Activated T-helper 1 cell treated with anti-CD3 and anti-CD28 coated beads, Interleukin-12 subunit alpha, Interleukin-12 subunit beta, Interleukin-2, Interleukin-4 antibody, amounts not matched to agents 30 ng/mL and 10 ng/mL and 1 ng/mL, durations not matched to agents 14 hours and 24 hours and 36 hours (primary cell): ENCODE measurements around the gene TUFM. TPM values are rescaled to one million over a fixed set of nuclear protein-coding genes. Genes with fewer than 3 reads are reported as not detected.
A peak's percentile ranks its signal among the peaks of the same experiment; 100 is the strongest.

ENCODE experiments used
- DNase-seq: peaks from one replicate; pipeline ENCODE4 v3.0.0; 2021; ENCODE audit warnings: low spot score
- H3K27ac Mint-ChIP-seq: one replicate; pipeline ENCODE4 v1.8.0; 2021; ENCODE audit warnings: mild to moderate bottlenecking, mixed read lengths
- H3K27me3 Mint-ChIP-seq: one replicate; pipeline ENCODE4 v1.8.0; 2022; ENCODE audit warnings: mild to moderate bottlenecking, moderate library complexity, mixed read lengths; ENCODE audit not compliant: insufficient read depth
- H3K36me3 Mint-ChIP-seq: one replicate; pipeline ENCODE4 v1.8.0; 2021; ENCODE audit warnings: low read depth, mixed read lengths
- H3K4me1 Mint-ChIP-seq: one replicate; pipeline ENCODE4 v1.8.0; 2021; ENCODE audit warnings: low read depth, mixed read lengths
- H3K4me3 Mint-ChIP-seq: one replicate; pipeline ENCODE4 v1.8.0; 2021; ENCODE audit warnings: mild to moderate bottlenecking, moderate library complexity, mixed read lengths
- H3K9me3 Mint-ChIP-seq: one replicate; pipeline ENCODE4 v1.8.0; 2021; ENCODE audit warnings: mixed read lengths
- intact Hi-C: fragments of 100-400 bp; cut with micrococcal nuclease; formaldehyde crosslinking; loops from one replicate; pipeline ENCODE4 v1.15.1; 2024
- total RNA-seq: library from RNA; stranded (reverse); gene quantifications from 2 replicates; pipeline ENCODE4 v1.2.3, GENCODE V29; 2022

Gene TUFM
- total RNA-seq, 1 donor from 2014 or later: 261 TPM

DNA sequence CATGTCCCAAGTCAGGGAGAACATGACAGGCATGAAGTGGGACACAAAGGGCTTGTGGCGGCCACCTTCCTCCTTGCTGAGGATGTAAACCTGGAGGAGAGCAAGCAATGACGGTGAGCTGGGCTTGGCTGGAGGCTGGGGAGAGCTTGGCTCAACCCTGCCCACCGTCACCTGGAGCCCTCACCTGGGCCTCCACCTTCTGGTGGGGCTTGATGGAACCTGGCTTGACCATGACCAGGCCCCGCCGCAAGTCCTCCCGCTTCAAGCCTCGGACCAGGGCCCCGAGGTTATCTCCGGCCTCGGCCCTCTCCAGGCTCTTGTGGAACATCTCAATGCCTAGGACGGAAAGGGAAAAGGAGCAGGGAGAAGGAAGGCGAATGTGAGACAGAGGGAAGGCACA is 2.4 kb downstream of the TUFM start:
- no peak for DNase-seq
- Mint-ChIP-seq H3K4me1 (peaks cover 12% of the 10 kb centered on the region), H3K9me3 (no peaks in the 10 kb centered on the region), H3K4me3 (peak overlapping the region; percentile 96), H3K27ac (no peak overlapping the region), H3K27me3 (no peaks in the 10 kb centered on the region), H3K36me3 (peaks cover 40% of the 10 kb centered on the region)
- intact Hi-C loops: no loop called here

DNA sequence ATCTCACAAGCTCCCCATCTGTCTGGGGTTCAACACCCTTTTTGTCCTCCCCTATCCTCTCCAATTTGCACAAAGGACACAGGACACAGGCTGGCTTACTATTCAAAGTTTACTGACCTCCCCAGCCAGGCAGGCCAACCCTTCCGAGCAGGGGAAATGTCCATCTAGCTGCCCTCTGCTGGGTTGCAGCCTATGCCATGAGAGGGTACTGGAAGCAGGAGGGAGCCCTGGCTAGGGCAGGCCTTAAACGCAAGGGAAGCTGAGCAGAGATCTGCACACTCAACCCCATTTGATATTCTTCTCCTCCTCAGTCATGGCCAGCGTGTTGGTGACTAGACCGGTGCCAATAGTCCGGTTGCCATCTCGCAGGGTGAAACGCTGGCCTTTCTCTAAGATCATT is 3.5 kb downstream of the TUFM start:
- Mint-ChIP-seq H3K9me3 (no peaks in the 10 kb centered on the region), H3K4me1 (peaks cover 17% of the 10 kb centered on the region), H3K36me3 (peaks cover 50% of the 10 kb centered on the region), H3K27me3 (no peaks in the 10 kb centered on the region), H3K27ac (no peak overlapping the region), H3K4me3 (peak overlapping the region; percentile 43)
- intact Hi-C loops: no loop called here
- no peak for DNase-seq

DNA sequence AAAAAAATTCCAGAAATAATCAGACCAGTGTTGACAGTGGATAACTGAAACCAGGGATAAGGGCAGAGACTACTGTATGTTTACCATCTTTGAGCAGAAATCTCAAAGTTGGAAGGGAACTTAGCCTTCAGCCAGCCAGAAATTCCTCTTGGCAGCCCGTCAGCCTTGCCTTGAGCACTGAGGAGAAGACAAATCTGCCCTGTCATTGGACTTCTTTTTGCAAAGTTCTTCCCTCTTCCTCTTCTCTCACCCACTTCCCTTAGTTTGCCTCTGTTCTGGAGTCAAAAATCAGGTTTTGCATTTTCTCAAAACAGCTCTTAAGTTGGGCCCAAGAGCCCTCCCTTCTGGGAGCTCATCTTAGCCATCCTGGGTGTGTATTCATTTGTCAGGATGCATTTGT is 6.2 kb downstream of the TUFM start:
- H3K9me3 Mint-ChIP-seq: no peaks in the 10 kb centered on the region
- H3K27ac Mint-ChIP-seq: no peak overlapping the region
- peaks cover 9% of the 10 kb centered on the region for H3K4me1 Mint-ChIP-seq
- no peak overlapping the region for H3K4me3 Mint-ChIP-seq
- peaks cover 52% of the 10 kb centered on the region for H3K36me3 Mint-ChIP-seq
- intact Hi-C loops: no loop called here
- H3K27me3 Mint-ChIP-seq: no peaks in the 10 kb centered on the region
- DNase-seq: no peak

DNA sequence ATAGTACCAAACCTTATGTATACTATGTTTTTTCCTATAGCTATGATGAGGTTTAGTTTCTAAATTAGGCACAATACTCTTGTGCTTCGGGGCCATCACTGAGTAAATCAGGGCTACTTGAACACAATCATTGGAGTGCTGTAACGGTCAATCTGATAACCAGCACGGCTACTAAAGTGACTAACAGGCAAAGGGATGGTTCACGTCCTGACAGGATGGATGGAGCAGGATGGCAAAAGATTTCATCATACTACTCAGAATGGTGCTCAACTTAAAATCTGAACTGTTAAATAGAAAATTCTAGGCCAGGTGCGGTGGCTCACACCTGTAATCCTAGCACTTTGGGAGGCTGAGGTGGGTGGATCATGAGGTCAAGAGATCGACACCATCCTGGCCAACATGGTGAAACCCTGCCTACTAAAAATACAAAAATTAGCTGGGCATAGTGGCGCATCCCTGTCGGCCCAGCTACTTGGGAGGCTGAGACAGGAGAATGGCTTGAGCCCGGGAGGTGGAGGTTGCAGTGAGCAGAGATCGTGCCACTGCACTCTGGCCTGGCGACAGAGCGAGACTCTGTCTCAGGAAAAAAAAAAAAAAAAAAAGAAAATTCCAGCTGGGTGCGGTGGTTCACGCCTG is 7.0 kb downstream of the TUFM start:
- Mint-ChIP-seq H3K9me3 (no peaks in the 10 kb centered on the region), H3K4me1 (peaks cover 5% of the 10 kb centered on the region), H3K27ac (no peak overlapping the region), H3K36me3 (peaks cover 53% of the 10 kb centered on the region), H3K4me3 (no peak overlapping the region), H3K27me3 (no peaks in the 10 kb centered on the region)
- intact Hi-C loops: no loop called here
- DNase-seq: no peak

DNA sequence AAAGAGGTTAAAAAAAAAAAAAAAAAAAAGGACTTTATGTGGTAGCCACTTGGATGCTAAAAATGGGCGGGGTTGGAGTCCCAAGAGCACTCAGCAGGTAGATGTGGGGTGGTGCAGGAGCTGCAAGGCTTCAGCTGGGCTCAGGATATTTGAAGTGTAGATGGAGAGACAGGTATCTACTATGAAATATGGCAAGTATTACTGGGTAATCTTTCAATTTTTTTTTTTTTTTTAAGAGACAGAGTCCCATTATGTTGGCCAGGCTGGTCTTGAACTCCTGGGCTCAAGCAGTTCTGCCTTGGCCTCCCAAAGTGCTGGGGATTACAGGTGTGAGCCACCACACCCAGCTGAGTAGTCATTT is 7.6 kb downstream of the TUFM start:
- Mint-ChIP-seq H3K36me3 (peaks cover 58% of the 10 kb centered on the region), H3K27ac (peak overlapping the region; percentile 27)
- DNase-seq: no peak

DNA sequence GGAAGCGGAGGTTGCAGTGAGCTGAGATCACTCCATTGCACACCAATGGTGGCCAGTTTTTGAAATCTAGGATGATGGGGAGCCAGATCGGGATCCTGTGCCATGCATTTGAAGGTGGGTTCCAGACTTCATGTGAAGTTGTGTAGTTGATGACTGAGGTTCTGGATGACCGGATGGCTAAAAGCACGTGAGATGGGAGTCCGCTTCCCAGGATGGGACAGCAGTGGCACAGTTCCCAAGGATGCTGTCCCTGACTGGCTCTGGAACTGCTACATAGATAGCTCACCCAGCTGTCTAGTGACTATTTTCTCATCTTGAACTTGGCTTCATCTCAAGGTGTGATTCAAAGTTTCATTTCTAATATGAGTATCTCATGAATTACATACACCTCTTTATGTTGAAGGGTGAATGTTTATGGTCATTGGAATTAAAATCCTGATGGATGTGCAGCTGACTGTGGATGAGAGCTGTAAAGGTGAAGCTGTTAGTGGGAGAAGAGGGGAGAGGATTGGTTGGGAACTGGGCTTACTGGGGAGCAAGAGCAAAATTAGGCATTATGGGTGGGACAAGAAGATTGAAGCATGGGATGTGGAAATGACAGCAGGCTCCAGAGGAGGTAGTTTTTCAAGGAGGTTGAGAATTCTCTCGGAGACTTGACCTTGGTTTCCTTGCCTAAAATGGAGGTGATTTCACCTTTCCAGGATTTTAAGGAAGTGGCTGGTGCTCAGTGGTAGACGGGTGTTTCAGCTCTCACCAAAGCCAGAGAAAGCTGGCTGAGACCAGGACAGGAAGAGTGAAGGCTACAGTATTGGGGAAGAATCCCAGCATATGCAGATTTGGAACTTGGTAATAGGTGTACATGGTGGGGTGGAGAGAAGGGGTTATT is 8.2 kb downstream of the TUFM start:
- no peaks in the 10 kb centered on the region for H3K9me3 Mint-ChIP-seq
- H3K27ac Mint-ChIP-seq: peak overlapping the region; percentile 65
- intact Hi-C loops: no loop called here
- H3K4me3 Mint-ChIP-seq: no peak overlapping the region
- no peaks in the 10 kb centered on the region for H3K27me3 Mint-ChIP-seq
- no peak for DNase-seq
- peaks cover 62% of the 10 kb centered on the region for H3K36me3 Mint-ChIP-seq
- peaks cover 13% of the 10 kb centered on the region for H3K4me1 Mint-ChIP-seq

More for the DNA sequence above, 7.6 kb downstream of the TUFM start:
- Mint-ChIP-seq H3K4me3 (no peak overlapping the region), H3K9me3 (no peaks in the 10 kb centered on the region), H3K27me3 (no peaks in the 10 kb centered on the region), H3K4me1 (peaks cover 6% of the 10 kb centered on the region)
- intact Hi-C loops: no loop called here

DNA sequence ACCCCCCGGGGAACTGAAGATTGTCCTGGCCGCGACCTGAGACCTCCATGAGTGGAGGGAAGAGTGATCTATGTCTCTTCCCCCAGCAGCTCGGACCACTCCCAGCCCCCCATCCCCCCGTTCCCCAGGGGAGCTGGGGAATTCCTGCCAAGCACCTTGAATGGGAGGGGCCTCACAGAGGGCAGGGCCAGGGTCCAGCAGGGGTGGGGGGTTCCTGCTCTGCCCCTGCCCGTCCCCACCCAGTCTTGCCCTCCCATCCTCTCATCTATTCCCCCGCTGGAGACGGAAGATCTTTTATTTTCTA is 9.4 kb downstream of the TUFM start:
- H3K4me1 Mint-ChIP-seq: peaks cover 17% of the 10 kb centered on the region
- peaks cover 62% of the 10 kb centered on the region for H3K36me3 Mint-ChIP-seq
- DNase-seq: no peak
- H3K27ac Mint-ChIP-seq: no peak overlapping the region
- H3K27me3 Mint-ChIP-seq: peaks cover 2% of the 10 kb centered on the region
- no peak overlapping the region for H3K4me3 Mint-ChIP-seq
- no peaks in the 10 kb centered on the region for H3K9me3 Mint-ChIP-seq
- intact Hi-C loops: no loop called here

DNA sequence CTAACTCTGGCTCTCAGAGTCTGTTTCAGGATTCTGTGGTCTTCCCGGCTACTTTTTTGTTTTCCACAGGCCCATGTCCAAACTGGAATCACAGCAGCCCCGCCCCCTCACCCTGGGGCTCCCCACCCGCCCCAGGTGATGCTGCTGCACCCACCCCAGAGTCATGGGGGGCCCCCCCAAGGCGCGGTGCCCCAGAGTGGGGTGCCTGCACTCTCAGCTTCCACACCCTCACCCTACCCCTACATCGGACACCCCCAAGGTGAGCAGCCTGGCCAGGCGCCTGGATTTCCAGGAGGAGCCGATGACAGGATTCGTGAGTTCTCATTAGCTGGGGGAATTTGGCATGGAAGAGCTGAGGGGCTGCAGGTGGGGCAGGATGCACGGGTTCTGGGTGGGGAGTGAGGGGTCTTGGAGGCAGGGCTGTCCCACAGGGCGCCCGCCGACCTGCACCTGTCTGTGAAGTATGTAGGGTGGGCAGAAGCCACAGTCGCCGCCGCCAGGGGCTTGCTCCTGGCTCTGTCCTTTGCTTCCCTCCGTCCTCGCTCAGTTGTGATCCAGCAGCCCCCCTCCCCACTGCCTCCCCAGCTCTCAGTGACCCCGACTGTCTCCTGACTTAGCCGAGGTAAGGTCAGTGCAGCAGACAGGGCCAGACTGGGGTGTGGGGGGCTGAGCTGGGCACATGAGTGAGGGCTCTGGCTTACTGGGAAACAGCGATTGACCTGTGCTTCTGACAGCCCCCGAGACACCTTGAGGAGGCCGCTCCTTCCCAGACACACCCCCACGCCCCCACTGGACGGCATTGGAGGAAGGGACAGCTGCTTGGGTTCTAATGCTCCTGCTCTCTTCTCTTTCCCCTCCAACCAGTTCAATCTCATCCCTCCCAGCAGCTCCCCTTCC is 10.0 kb downstream of the TUFM start:
- intact Hi-C loops: no loop called here
- H3K4me3 Mint-ChIP-seq: no peak overlapping the region
- H3K4me1 Mint-ChIP-seq: peaks cover 17% of the 10 kb centered on the region
- H3K9me3 Mint-ChIP-seq: no peaks in the 10 kb centered on the region
- no peak for DNase-seq
- H3K27ac Mint-ChIP-seq: no peak overlapping the region
- peaks cover 59% of the 10 kb centered on the region for H3K36me3 Mint-ChIP-seq
- H3K27me3 Mint-ChIP-seq: peaks cover 2% of the 10 kb centered on the region

DNA sequence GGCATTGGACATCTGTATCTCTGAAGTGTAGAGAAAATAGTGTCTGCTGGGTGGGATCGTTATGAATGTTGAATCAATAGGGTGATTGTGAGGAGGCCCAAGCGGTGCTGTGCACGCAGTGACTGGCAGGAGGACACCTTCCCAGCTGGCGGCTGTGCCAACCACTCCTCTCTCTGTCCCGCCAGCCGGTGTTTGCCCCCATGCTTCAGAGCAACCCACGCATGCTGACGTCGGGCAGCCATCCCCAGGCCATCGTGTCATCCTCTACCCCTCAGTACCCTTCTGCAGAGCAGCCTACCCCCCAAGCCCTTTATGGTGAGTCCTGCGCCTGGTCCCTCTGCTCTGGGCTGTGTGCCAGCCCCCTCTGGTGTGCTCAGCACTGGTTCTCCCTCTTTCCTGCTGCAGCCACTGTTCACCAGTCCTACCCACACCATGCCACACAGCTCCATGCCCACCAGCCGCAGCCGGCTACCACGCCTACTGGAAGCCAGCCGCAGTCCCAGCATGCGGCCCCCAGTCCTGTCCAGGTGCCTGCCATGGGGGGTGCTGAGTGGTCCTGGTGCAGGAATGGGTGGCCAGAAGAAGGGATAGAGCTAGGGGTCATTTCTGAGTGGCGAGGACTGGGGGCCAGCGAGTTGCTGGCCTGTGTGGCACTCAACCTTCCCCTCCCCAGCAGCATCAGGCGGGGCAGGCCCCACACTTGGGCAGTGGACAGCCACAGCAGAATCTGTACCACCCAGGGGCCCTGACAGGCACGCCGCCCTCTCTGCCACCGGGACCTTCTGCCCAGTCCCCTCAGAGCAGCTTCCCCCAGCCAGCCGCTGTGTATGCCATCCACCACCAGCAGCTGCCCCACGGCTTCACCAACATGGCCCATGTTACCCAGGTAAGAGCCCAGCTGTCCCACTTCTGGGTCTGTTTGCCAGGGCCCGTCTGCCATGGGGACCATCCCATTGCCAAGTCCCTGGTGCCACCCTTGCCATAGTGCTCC is 11.0 kb downstream of the TUFM start:
- intact Hi-C loops: no loop called here
- H3K9me3 Mint-ChIP-seq: no peaks in the 10 kb centered on the region
- peaks cover 67% of the 10 kb centered on the region for H3K36me3 Mint-ChIP-seq
- H3K27me3 Mint-ChIP-seq: peaks cover 2% of the 10 kb centered on the region
- H3K4me3 Mint-ChIP-seq: no peak overlapping the region
- DNase-seq: no peak
- peaks cover 20% of the 10 kb centered on the region for H3K4me1 Mint-ChIP-seq
- peak overlapping the region; percentile 44 for H3K27ac Mint-ChIP-seq

DNA sequence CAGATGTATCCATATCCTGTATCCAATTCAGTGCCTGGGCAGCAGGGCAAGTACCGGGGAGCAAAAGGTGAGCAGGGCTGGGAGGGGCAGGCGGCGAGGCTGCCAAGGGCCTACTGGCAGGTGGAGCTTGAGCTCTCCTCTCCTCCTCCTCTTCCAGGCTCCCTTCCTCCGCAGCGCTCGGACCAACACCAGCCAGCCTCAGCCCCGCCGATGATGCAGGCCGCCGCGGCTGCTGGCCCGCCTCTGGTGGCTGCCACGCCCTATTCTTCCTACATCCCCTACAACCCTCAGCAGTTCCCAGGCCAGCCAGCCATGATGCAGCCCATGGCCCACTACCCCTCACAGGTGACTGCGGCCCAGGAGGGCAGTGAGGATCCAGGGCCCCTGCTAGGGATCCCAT is 11.8 kb downstream of the TUFM start:
- H3K27me3 Mint-ChIP-seq: peaks cover 2% of the 10 kb centered on the region
- H3K4me1 Mint-ChIP-seq: peaks cover 23% of the 10 kb centered on the region
- peaks cover 73% of the 10 kb centered on the region for H3K36me3 Mint-ChIP-seq
- intact Hi-C loops: no loop called here
- no peak overlapping the region for H3K4me3 Mint-ChIP-seq
- H3K9me3 Mint-ChIP-seq: no peaks in the 10 kb centered on the region
- no peak overlapping the region for H3K27ac Mint-ChIP-seq
- DNase-seq: no peak

DNA sequence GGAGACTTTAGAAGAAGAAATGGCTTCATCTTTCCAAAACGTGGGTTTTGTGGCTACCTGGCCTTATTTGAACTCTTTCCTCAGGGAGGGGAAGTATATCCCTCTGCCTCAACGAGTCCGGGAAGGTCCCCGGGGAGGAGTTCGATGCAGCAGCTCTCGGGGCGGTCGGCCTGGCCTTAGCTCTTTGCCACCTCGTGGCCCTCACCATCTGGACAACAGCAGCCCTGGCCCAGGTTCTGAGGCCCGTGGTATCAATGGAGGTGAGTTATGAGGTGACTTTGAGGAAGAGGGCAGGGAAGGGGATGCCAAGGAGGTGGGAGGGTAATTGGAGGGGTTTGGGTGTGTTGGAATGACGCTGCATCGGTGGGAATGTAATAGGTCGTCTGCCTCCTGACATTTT is 15.6 kb downstream of the TUFM start:
- H3K27ac Mint-ChIP-seq: no peak overlapping the region

DNA sequence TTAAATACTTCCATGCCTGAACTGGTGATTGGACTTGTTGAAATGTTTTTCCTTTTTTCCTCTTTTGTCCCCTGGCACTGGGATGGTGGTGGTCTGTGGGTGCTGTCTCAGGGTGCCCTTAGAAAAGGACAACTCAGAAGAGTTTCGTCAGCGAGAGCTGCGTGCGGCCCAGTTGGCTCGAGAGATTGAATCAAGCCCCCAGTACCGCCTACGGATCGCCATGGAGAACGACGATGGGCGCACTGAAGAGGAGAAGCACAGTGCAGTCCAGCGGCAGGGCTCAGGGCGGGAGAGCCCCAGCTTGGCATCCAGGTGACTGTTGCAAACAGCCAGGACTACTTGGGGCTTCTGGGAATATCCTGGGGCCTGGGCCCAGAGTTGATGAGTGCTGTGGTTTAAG is 16.4 kb downstream of the TUFM start:
- Mint-ChIP-seq H3K27me3 (peaks cover 2% of the 10 kb centered on the region), H3K36me3 (peaks cover 80% of the 10 kb centered on the region), H3K9me3 (no peaks in the 10 kb centered on the region), H3K27ac (no peak overlapping the region), H3K4me3 (no peak overlapping the region), H3K4me1 (peaks cover 55% of the 10 kb centered on the region)
- intact Hi-C loops: no loop called here
- no peak for DNase-seq

More for the DNA sequence above, 15.6 kb downstream of the TUFM start:
- Mint-ChIP-seq H3K36me3 (peaks cover 81% of the 10 kb centered on the region), H3K4me1 (peaks cover 47% of the 10 kb centered on the region), H3K9me3 (no peaks in the 10 kb centered on the region), H3K4me3 (no peak overlapping the region), H3K27me3 (peaks cover 2% of the 10 kb centered on the region)
- no peak for DNase-seq
- intact Hi-C loops: no loop called here
